Subcutaneous adipose tissue (tissue), 4 donors: ENCODE data around the gene APAF1. TPM values are rescaled to one million over a fixed set of nuclear protein-coding genes. Genes with fewer than 3 reads are reported as not detected.

Source experiments
- total RNA-seq, 4 donors: library from RNA; depleted of rRNA; stranded (reverse); fragments of >200 nt; gene quantifications; one replicate each; pipeline ENCODE4 v1.1.0, GENCODE V29; 2016
- TF ChIP-seq, protein P1 (sequence below): fragments of 450-650 bp; IDR thresholded peaks from one replicate; pipeline ENCODE4 v1.5.1; 2016; ENCODE audit warnings: low read depth, mild to moderate bottlenecking, control low read depth, antibody characterized with exemption, moderate library complexity

APAF1 gene
- total RNA-seq, 4 donors from 2014 or later: 11.1 to 21.9 (median 13.2) TPM

DNA sequence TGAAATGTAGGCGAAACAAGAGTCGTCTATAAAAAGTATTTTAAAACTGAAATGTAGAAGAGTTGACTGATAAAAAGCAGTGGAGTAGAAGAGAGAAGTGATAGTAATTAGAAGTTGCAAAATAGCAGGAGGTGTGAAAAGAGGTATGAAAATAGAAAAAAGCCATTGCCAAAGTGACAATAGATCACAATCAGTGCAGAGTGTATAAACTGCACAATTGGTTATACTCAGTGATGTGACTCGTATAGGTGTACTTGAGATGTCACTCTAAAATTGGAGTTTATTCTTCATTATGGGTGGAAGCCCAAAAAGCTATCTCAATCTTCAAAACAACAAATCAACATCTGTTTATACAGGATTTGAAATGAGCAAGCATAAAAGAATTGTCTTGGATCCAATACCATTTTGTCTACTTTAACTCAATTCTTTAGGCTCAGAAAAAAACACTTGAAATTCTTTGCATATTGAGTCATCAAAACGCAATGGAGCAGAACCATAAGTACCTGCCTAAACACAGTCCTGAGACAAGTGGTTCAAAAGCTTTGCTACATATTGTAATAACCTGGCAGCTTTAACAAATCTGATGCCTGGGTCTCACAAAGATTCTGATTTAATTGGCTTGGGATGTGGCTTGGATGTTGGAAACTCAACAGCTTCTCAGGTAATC lies 9.3 kb upstream of the APAF1 start:
- TF ChIP-seq, protein P1, sequence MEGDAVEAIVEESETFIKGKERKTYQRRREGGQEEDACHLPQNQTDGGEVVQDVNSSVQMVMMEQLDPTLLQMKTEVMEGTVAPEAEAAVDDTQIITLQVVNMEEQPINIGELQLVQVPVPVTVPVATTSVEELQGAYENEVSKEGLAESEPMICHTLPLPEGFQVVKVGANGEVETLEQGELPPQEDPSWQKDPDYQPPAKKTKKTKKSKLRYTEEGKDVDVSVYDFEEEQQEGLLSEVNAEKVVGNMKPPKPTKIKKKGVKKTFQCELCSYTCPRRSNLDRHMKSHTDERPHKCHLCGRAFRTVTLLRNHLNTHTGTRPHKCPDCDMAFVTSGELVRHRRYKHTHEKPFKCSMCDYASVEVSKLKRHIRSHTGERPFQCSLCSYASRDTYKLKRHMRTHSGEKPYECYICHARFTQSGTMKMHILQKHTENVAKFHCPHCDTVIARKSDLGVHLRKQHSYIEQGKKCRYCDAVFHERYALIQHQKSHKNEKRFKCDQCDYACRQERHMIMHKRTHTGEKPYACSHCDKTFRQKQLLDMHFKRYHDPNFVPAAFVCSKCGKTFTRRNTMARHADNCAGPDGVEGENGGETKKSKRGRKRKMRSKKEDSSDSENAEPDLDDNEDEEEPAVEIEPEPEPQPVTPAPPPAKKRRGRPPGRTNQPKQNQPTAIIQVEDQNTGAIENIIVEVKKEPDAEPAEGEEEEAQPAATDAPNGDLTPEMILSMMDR: no peak

DNA sequence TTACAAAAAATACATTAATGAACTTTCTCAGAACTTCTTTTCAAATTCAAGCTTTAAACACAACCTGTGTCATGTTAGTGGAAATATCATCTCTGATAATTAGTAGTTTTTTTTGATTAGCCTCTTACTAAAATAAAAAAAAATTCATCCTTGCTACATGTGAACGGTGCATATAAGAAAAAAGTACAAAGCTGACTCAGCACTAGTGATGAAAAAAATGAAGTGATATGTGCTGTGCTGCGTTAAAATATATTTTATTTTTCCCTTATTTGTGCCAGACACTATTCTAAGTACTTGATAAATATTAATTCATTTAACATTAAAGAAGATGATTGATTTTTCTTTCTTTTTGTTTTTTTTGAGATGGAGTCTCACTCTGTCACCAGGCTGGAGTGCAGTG lies 8.0 kb upstream of the APAF1 start:
- TF ChIP-seq, protein P1: no peak

DNA sequence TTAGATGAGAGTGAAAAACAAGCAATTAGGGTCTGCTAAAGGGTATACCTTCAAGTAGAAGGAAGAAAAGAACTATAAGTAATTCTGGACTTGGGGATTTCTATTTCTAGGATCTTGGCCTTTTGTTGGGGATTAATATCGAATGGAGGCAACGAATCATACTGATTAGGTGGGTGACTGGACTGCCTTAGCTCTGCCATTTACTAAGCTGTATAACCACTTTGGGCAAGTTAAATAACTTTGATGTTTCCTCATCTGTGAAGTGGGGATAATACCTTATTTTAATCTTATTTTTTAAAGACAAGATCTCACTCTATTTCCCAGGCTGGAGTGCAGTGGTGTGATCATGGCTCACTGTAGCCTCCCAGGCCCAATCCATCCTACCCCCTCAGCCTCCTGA lies 7.1 kb upstream of the APAF1 start:
- TF ChIP-seq, protein P1: no peak

DNA sequence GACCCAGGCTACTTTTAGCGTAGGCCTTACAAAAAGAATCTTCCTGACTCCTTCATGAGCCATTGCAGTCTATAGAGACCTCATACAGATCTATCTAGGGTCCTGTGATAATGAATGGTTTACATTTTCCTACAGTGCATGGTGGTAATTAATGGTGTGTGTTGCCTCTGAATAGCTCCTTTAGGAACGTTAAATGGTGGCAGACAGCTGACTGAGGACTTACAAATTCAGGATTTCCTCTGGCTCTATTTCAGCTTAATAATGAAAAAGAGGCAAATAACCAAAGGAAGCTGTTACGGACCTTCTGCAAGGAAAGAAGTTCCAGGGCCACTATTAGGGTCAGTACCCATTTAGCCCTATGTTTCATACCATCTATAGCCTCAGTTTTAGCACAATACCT lies 5.6 kb upstream of the APAF1 start:
- TF ChIP-seq, protein P1: no peak

DNA sequence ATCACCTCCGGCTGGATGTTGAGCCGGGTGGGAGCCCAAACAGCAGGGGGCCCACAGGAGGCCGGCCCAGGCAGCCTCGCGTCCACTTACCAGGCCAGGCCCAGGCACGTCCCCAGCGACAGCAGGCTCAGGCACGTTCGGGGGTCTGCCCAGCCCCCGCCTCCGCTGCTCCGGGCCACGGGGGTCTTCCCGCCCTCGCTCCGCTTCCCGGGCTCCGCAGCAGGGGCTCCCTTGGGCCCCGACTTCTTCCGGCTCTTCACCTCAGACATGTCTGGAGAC lies 718 bp upstream of the APAF1 start:
- TF ChIP-seq, protein P1: no peak

DNA sequence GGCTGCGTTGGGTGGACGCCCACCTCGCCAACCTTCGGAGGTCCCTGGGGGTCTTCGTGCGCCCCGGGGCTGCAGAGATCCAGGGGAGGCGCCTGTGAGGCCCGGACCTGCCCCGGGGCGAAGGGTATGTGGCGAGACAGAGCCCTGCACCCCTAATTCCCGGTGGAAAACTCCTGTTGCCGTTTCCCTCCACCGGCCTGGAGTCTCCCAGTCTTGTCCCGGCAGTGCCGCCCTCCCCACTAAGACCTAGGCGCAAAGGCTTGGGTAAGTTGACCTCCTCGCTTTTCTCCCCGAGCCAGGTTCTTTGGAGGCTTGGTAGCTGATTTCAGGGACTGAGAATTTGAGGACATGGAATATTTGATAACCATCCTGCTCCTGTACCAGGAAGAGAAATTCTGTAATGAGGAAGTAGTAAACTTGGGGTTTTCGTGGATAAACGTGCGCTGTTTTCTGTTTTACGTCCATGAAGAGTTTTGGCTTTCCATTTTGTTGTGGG lies 530 bp downstream of the APAF1 start:
- TF ChIP-seq, protein P1: no peak

DNA sequence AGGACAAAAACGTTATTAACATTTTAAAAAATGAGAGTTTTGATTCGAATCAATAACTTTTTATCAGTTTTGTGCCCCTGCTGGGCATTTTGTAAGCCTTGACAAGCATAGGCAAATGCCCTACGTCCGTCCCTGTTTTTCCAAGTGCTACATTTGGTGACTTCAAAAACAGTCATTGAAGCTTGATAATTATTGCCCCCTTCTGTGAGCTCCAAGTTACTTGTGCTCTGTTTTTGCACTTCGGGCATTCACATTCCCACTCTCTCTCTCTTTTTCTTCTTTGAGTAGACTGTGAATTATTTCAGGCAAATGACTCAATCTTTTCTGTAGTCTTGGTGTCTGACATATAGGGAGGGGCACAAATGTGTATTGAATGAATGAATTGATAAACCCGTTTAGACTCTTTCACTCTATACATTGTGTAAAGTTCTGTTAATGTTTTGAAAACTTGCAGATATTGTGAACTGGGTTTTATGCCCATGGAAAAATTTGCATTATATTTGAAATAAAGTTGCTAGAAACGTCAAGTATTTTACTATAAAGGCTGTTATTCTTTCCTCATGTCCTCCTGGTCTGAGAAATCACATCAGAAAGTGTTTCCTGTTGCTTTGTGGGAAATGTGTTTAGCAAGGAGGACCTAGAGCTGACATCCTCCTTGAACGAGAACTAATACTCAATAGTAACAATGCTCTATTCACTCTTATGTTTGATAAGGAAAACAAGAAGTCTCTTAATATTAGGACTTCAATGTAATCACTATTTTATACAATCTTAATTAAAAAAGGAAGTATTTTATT lies 1.4 kb downstream of the APAF1 start:
- TF ChIP-seq, protein P1: no peak
